ENCODE data around the gene MACROD1.

Gene MACROD1

GRCh38 chr11:64131683-64132190 is 34.2 kb downstream of the MACROD1 start:
- DNase-seq (ENCODE audit: low read depth) = no peak

DNA sequence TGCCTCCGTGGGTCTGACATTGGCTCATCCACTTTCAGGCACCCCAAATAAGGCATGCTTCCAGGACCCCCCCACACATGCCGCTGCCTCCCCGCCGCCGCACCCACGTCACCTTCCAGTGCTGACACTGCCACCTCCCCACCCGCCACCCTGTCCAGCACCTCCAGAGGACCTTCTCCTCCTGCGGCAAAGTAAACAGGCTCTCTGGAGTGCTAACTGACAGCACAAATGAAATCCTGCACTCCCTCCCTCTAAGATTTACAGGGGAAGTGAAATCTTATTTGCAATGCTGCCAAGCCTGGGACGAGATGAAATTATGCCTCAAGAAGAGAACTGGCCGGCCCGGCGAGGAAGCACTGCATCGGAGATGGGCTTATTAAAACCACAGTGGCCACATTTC is 35.3 kb downstream of the MACROD1 start:
- no peak for DNase-seq (ENCODE audit: low read depth)

GRCh38 chr11:64129403-64129802 is 36.5 kb downstream of the MACROD1 start:
- no peak for DNase-seq (ENCODE audit: low read depth)

DNA sequence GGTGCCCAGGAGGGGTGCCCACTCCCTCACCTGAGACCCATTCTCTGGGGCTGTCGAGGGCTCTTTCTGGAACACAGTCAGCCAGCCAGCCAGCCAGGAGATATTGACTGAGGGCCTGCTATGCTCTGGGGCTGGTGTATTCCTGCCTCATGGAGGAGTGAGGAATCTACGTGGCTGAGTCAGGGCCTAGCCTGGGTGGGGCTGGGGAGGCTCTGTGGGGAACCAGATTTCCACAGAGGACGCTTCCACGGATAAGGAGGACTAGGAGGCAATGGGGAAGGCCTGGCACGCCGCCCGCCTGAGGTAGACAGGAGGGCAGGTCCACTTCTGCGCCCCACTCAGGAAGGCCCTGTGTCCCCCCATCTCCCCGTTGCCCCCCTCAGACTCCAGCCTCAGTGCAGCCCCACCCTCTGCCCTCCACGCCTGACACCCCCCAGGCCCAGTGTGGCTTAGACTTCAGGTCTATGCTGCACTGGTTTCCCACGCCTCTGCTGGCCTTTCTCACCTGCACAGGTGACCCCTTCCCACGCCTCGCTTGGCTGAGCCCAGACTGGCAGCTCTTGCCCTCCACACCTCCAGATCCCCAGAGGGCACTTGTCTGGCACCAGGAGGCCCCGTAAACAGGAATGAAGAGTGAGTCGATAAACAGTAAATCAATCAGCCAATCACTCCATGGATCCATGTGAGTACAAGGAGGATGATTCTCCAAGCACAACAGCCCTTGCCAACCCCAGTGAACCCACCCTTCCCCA is 37.5 kb downstream of the MACROD1 start:
- no peak for DNase-seq (ENCODE audit: low read depth)

DNA sequence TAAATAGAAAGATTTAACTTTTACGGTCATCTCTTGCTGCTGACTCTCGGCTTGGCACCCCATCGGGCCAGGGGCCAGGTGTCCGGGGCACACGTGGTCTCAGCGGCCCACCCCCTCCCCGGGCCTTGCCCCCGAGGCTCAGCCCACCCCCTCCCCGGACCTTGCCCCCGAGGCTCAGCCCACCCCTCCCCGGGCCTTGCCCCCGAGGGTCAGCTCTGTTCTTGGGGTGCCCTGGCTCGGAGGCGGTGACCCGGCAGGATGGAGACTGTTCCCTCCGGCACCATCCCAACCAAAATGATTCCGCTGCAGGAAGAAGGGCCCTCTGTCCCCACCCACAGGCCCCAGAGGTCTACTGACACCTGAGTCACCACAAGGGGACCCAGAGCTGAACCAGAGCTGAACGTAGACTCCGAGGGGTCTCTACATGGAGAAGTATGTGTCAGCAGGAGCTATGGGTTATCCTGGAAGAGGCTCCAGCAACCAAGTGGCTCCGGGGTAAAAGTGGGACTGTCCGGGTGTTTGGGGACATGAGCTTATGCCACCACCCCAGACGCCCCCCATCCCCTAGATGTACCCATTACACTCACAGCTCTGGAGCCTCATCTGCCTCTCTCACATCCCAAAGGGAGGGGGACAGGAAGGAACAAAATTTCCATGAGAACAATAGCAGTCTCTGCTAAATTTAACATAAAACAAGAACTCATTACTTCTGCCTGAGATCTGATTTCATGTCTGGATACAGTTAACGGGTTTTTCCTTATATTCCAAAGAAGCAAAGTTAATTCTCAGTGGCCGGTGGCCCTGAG is 38.4 kb downstream of the MACROD1 start:
- no peak for DNase-seq (ENCODE audit: low read depth)

- no peak for DNase-seq (ENCODE audit: low read depth)
Observed at GRCh38 chr11:64126796-64127195, 39.1 kb downstream of the MACROD1 start.

DNA sequence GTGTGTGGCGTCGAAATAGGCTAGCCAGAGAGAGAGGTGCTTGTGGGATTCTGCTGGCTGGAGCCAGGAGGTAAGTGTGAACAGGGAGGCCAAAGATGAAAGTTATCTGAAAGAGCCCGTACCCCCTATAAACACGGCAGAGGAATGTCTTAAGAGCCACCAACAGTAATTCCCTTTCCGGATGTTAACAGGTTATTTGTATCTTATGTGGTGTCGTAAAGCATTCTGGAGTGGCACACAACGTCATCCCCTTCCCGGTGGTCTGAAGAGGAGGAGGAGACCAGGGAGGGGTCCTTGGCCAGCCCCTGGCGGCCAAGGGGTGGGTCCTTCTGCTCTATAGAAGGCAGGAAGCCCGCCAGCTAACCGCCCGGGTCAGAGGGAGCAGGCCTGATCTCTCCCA is 39.5 kb downstream of the MACROD1 start:
- DNase-seq (ENCODE audit: low read depth) = no peak

DNA sequence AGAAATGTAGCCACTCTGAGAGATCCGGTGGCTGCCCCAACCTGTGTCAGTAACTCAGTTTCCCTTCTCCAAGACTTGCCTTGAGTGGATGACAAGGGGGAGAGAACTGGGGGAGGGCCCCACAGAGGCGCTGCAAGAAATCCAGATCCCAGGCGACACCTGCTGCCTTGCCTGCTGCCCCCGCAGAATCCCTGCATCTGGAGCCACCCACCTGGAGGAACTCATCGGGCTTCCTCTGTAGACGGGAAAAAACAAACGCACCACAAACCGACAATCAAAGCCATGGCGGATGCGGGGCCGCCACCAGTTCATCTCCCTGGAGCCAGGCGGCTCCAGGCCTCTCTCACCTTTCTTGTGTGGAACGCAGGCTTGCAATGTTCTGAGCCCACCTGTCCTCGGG is 40.2 kb downstream of the MACROD1 start:
- DNase-seq (ENCODE audit: low read depth) = no peak

DNA sequence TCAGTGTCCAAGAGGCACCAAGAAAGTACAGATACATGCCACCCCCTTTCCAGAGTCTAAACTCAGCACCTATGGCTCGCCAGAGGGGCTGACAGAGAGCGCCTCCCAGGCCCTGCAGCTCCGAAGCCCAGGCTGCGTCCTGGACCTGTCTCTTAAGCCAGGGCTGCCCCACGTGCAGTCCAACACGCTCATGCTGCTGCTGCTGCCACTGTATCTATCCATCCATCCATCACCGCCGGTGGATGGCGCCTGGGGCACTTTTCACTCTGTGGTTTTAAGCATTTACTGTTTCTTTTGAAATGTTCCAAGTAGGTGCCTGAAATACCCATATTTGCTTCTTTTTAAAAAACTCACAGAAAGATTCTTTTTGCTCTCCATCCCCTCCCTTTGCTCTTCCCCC is 41.8 kb downstream of the MACROD1 start:
- no peak for DNase-seq (ENCODE audit: low read depth)

DNA sequence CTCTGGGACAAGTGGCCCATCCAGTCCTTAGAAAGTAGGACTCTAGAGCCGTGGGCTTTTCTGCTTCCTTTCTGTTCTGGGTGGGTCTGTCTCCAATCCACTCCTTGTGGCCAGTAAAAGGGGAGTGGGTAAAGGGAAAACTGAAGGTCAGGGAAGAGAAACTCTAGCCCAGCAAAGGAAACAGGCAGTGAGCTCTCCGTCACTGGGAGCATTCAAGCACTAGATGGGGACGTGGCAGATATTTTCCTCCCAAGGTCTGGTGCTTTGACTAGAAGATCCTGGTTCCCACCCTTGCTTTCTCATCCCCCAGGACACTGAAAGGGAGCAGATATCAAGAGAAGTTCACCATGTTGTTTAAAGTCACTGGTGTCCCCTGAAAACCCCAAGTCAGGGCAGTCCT is 42.2 kb downstream of the MACROD1 start:
- DNase-seq (ENCODE audit: low read depth) = no peak

- DNase-seq (ENCODE audit: low read depth) = no peak
Observed at GRCh38 chr11:64122411-64123410, 43.2 kb downstream of the MACROD1 start.

GRCh38 chr11:64121663-64122410 is 44.1 kb downstream of the MACROD1 start:
- no peak for DNase-seq (ENCODE audit: low read depth)

- DNase-seq (ENCODE audit: low read depth) = no peak
Observed at GRCh38 chr11:64120951-64121569, 44.9 kb downstream of the MACROD1 start.

GRCh38 chr11:64119700-64120099 is 46.2 kb downstream of the MACROD1 start:
- no peak for DNase-seq (ENCODE audit: low read depth)

GRCh38 chr11:64118876-64119665 is 46.8 kb downstream of the MACROD1 start:
- DNase-seq (ENCODE audit: low read depth) = no peak

- DNase-seq (ENCODE audit: low read depth) = no peak
Observed at GRCh38 chr11:64117763-64118459, 48.0 kb downstream of the MACROD1 start.

- DNase-seq (ENCODE audit: low read depth) = no peak
Observed at GRCh38 chr11:64115531-64116522, 50.1 kb downstream of the MACROD1 start.

GRCh38 chr11:64114231-64114630 is 51.7 kb downstream of the MACROD1 start:
- DNase-seq (ENCODE audit: low read depth) = no peak
